Esophagus squamous epithelium (tissue), 5 donors: Measurements from ENCODE around the gene KCTD14. TPM values are rescaled to one million over a fixed set of nuclear protein-coding genes. Genes with fewer than 3 reads are reported as not detected.
"Not testable (repeated sequence)": the region's sequence is repeated elsewhere in the genome, so short reads cannot be mapped to it uniquely, and the experiment has no call there.

Experiments used
- DNase-seq: peaks from one replicate; lab custom pipeline; 2025; lab: John Stamatoyannopoulos, UW
- H3K27ac ChIP-seq, 4 donors: fragments of 200-600 bp; sonication (generic); one replicate each; pipeline ENCODE4 v1.5.1; 2016 to 2019; ENCODE audit warnings: mild to moderate bottlenecking in 1 of 4
- H3K27me3 ChIP-seq, 4 donors: fragments of 200-600 bp; sonication (generic); 1 replicate in 3 of 4; 2 replicates in 1 of 4; pipeline versions ENCODE4 v1.5.1 to v1.6.0; 2017 to 2021; ENCODE audit warnings: antibody characterized with exemption in 1 of 4
- H3K36me3 ChIP-seq, 3 donors: fragments of 200-600 bp; sonication (generic); one replicate each; pipeline ENCODE4 v1.5.1; 2016 to 2019
- H3K4me1 ChIP-seq, 3 donors: fragments of 200-600 bp; sonication (generic); one replicate each; pipeline ENCODE4 v1.5.1; 2017 to 2019
- H3K4me3 ChIP-seq, 4 donors: fragments of 200-600 bp; sonication (generic); 1 replicate in 3 of 4; 2 replicates in 1 of 4; pipeline ENCODE4 v1.5.1; 2016 to 2019; ENCODE audit warnings: mild to moderate bottlenecking in 2 of 4, moderate library complexity in 1 of 4
- H3K9me3 ChIP-seq, 3 donors: fragments of 200-600 bp; sonication (generic); one replicate each; pipeline ENCODE4 v1.5.1; 2016 to 2019
- POLR2A ChIP-seq, 4 donors: fragments of 450-650 bp; IDR thresholded peaks; one replicate each; pipeline ENCODE4 v1.6.1; 2017; ENCODE audit warnings: antibody characterized with exemption in 4 of 4, mild to moderate bottlenecking in 4 of 4, moderate library complexity in 3 of 4
- WGBS, 2 donors: methylation state at CpG; one replicate each; pipeline ENCODE4 v1.1.5; 2018; 5-methylcytosine and 5-hydroxymethylcytosine counted together
- intact Hi-C: fragments of 100-400 bp; cut with DNase I; formaldehyde crosslinking; loops from one replicate; pipeline ENCODE4 v1.15.0; 2022
- total RNA-seq, 4 donors: library from RNA; depleted of rRNA; stranded (reverse); fragments of >200 nt; gene quantifications; one replicate each; pipeline ENCODE4 v1.1.0, GENCODE V29; 2016
- TF ChIP-seq, protein P1 (sequence below), 6 experiments: fragments of 450-650 bp in 4 of 6; fragments of 200-600 bp in 2 of 6; sonication (generic) in 2 of 6; IDR thresholded peaks; one replicate each; pipeline ENCODE4 v1.5.1; 2016 to 2019; ENCODE audit warnings: antibody characterized with exemption in 6 of 6, mild to moderate bottlenecking in 4 of 6, moderate library complexity in 4 of 6
- donor health status: DM: yes; HTN: yes; CAD: no.

The KCTD14 gene
- total RNA-seq, 4 donors from 2014 or later: 0.49 to 7.7 (median 1.00) TPM

DNA sequence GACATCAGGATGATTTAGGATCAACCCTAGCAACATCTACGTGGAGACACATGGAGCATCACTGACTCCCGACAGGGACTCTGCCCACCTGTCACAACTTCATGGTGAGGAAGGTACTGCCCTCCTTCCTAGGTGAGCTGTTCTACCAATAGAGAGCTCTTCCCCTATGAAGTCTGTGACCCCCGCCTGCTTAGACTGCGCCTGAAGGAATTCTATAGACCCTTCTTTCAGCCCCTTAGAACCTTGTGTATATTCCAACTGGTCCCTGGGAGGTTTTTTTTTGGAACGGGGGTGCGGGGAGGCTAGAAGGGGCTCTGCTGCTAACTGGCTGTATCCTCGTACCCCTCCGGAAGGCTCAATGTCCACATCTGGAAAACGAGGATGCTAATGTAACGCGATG is 29.2 kb downstream of the KCTD14 start:
- H3K4me1 ChIP-seq: peaks cover 4 to 25% (median 8%) of the 10 kb centered on the region in 3 donors
- H3K27me3 ChIP-seq: no peaks in the 10 kb centered on the region
- intact Hi-C loops: loop anchor here (5.0 kb wide), 1 partner anchor 172 kb away; the partner anchor contains the start of genes AAMDC and RSF1
- no peaks in the 10 kb centered on the region for H3K9me3 ChIP-seq
- 7 to 8% methylated on average over 9 to 11 of the region's 11 CpGs for WGBS, 2 donors
- TF ChIP-seq, protein P1, sequence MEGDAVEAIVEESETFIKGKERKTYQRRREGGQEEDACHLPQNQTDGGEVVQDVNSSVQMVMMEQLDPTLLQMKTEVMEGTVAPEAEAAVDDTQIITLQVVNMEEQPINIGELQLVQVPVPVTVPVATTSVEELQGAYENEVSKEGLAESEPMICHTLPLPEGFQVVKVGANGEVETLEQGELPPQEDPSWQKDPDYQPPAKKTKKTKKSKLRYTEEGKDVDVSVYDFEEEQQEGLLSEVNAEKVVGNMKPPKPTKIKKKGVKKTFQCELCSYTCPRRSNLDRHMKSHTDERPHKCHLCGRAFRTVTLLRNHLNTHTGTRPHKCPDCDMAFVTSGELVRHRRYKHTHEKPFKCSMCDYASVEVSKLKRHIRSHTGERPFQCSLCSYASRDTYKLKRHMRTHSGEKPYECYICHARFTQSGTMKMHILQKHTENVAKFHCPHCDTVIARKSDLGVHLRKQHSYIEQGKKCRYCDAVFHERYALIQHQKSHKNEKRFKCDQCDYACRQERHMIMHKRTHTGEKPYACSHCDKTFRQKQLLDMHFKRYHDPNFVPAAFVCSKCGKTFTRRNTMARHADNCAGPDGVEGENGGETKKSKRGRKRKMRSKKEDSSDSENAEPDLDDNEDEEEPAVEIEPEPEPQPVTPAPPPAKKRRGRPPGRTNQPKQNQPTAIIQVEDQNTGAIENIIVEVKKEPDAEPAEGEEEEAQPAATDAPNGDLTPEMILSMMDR (IDR thresholded peaks at IDR 0.05): no peak
- TF ChIP-seq POLR2A (IDR thresholded peaks at IDR 0.05): no peak
- DNase-seq: no peak
- peaks cover 0 to 28% (median 4%) of the 10 kb centered on the region in 3 donors for H3K36me3 ChIP-seq
- peak overlapping the region; percentile 59 to 82 (median 66) for H3K4me3 ChIP-seq
- peak overlapping the region in 3 of 4 donors; percentile 76 to 91 (median 81) for H3K27ac ChIP-seq

DNA sequence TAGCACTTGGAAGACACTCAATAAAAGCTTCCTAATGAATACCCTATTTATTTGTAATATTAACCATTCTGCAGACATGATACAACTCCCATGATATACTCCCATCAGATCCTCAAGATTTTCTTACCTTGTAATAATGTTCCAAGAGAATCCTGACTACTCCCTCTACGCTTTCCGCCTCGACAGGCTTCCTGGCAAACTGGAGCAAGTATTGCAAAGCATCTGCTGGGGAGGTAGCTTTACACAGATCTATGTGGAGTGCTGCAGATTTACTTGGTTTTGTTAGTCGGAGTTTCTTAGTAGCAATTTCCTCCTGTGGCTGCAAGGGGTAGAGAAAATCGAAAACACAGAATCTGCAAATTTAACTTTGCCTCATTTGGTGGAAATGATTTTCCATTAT is 32.1 kb downstream of the KCTD14 start:
- no peaks in the 10 kb centered on the region for H3K27me3 ChIP-seq
- no peak for DNase-seq
- TF ChIP-seq, protein P1 (IDR thresholded peaks at IDR 0.05): no peak
- no peak for TF ChIP-seq POLR2A (IDR thresholded peaks at IDR 0.05)
- no peaks in the 10 kb centered on the region for H3K9me3 ChIP-seq
- H3K4me1 ChIP-seq: peaks cover 4 to 25% (median 8%) of the 10 kb centered on the region in 3 donors
- WGBS, 2 donors: 86 to 91% methylated on average over 5 of the region's 5 CpGs
- H3K27ac ChIP-seq: no peak overlapping the region
- intact Hi-C loops: loop anchor here (5.0 kb wide), 1 partner anchor 169 kb away; the partner anchor contains the start of genes AAMDC and RSF1
- H3K36me3 ChIP-seq: peaks cover 4 to 57% (median 6%) of the 10 kb centered on the region in 3 donors
- no peak overlapping the region for H3K4me3 ChIP-seq

DNA sequence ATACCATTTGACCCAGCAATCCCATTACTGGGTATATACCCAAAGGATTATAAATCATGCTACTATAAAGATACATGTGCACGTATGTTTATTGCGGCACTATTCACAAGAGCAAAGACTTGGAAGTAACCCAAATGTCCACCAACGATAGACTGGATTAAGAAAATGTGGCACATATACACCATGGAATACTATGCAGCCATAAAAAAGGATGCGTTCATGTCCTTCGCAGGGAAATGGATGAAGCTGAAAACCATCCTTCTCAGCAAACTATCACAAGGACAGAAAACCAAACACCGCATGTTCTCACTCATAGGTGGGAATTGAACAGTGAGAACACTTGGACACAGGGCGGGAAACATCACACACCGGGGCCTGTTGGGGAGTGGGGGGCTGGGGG is 36.6 kb downstream of the KCTD14 start:
- 94 to 98% methylated on average over 8 of the region's 8 CpGs for WGBS, 2 donors
- H3K4me3 ChIP-seq: not testable (repeated sequence)
- H3K36me3 ChIP-seq: peaks cover 4 to 87% (median 6%) of the 10 kb centered on the region in 3 donors

DNA sequence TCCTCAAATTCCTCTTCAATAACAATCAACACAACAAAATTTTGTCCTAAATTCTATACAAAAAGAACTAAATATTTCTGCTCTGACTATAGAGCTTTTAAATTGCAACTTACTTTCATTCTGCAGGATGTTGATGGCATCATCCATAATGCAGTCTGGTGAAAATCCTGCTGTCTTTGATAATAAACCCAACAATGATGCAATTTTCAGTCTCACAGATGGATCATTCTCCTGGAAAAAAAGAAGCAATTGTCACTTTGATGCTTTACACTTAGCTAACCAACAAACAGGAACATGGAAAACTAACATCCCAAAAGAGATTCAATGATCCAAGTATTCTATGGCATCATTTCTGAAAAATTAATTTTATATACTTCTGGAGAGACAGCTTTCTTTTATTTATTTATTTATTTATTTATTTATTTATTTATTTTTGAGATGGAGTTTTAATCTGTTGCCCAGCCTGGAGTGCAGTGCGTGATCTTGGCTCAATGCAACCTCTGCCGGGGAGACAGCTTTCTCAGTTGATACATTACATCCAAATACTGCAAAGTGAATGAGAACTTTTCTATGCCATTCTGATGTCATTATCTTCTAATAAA is 41.6 kb downstream of the KCTD14 start:
- Histone ChIP-seq H3K27me3 (no peaks in the 10 kb centered on the region), H3K4me3 (no peak overlapping the region), H3K4me1 (no peaks in the 10 kb centered on the region), H3K9me3 (no peaks in the 10 kb centered on the region), H3K36me3 (peaks cover 5 to 75% (median 18%) of the 10 kb centered on the region in 3 donors), H3K27ac (no peak overlapping the region)
- no peak for DNase-seq
- 85 to 95% methylated on average over 2 of the region's 2 CpGs for WGBS, 2 donors
- intact Hi-C loops: no loop called here
- TF ChIP-seq, protein P1 (IDR thresholded peaks at IDR 0.05): no peak
- no peak for TF ChIP-seq POLR2A (IDR thresholded peaks at IDR 0.05)

More for the DNA sequence above, 36.6 kb downstream of the KCTD14 start:
- H3K27me3 ChIP-seq, H3K9me3 ChIP-seq, H3K4me1 ChIP-seq, intact Hi-C loops, DNase-seq, H3K27ac ChIP-seq: not testable (repeated sequence)

DNA sequence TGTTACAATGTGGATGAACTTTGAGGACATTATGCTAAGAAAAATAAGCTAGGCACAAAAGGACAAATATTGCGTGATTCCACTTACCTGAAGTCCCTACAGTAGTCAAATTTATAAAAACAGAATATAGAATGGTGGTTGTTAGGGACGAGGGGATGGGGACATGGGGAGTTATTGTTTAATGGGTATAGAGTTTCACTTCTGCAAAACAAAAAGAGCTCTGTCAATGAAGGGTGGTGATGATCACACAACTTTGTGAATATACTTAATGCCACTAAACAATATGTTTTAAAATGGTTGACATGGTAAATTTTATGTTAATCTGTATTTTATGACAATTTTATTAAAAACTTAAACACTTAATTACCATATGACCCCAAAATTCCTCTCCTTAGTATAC is 54.7 kb downstream of the KCTD14 start:
- Histone ChIP-seq H3K36me3 (peaks cover 0 to 29% (median 0%) of the 10 kb centered on the region in 3 donors), H3K27ac (no peak overlapping the region), H3K27me3 (no peaks in the 10 kb centered on the region), H3K9me3 (no peaks in the 10 kb centered on the region), H3K4me3 (no peak overlapping the region), H3K4me1 (no peaks in the 10 kb centered on the region)
- no peak for TF ChIP-seq POLR2A (IDR thresholded peaks at IDR 0.05)
- TF ChIP-seq, protein P1 (IDR thresholded peaks at IDR 0.05): no peak
- intact Hi-C loops: no loop called here
- no peak for DNase-seq
- 90 to 93% methylated on average over 2 of the region's 2 CpGs for WGBS, 2 donors
